22Rv1 (cell line): ENCODE measurements around the gene RXYLT1.
"Not testable (repeated sequence)": the region's sequence is repeated elsewhere in the genome, so short reads cannot be mapped to it uniquely, and the experiment has no call there.

Experiments used
- H3K27ac ChIP-seq: fragments of 450-650 bp; 2 replicates; pipeline ENCODE4 v1.5.1; 2017
- CTCF ChIP-seq: fragments of 450-650 bp; IDR thresholded peaks from 2 replicates; pipeline ENCODE4 v1.5.1; 2017; ENCODE audit warnings: mild to moderate bottlenecking
- ZFX ChIP-seq: fragments of 450-650 bp; IDR thresholded peaks from 2 replicates; pipeline ENCODE4 v1.6.1; 2017; ENCODE audit warnings: antibody characterized with exemption, borderline replicate concordance

The RXYLT1 gene

GRCh38 chr12:63838411-63838810, 58.7 kb downstream of the RXYLT1 start:
- TF ChIP-seq CTCF (no peak), ZFX (no peak)

GRCh38 chr12:63841011-63841410, 61.3 kb downstream of the RXYLT1 start:
- H3K27ac ChIP-seq, result no peak overlapping the region

More at GRCh38 chr12:63838411-63838810, 58.7 kb downstream of the RXYLT1 start:
- H3K27ac ChIP-seq, result no peak overlapping the region

GRCh38 chr12:63841571-63841970, 61.9 kb downstream of the RXYLT1 start:
- TF ChIP-seq CTCF (no peak), ZFX (no peak)
- H3K27ac ChIP-seq, result no peak overlapping the region

More at GRCh38 chr12:63841011-63841410, 61.3 kb downstream of the RXYLT1 start:
- TF ChIP-seq ZFX (no peak), CTCF (no peak)

GRCh38 chr12:63842750-63843149, 63.0 kb downstream of the RXYLT1 start:
- H3K27ac ChIP-seq, result not testable (repeated sequence)

GRCh38 chr12:63843254-63843720, 63.6 kb downstream of the RXYLT1 start:
- peak overlapping the region; percentile 75 for H3K27ac ChIP-seq
- no peak for TF ChIP-seq ZFX
- no peak for TF ChIP-seq CTCF

- peak overlapping the region; percentile 75 for H3K27ac ChIP-seq
- TF ChIP-seq CTCF (peak; percentile 99), ZFX (no peak)
Measured at GRCh38 chr12:63843721-63844390, 64.1 kb downstream of the RXYLT1 start.

- H3K27ac ChIP-seq, result peak within 1 kb of the TSS; percentile 75
- TF ChIP-seq ZFX (no peak), CTCF (no peak)
Measured at GRCh38 chr12:63844391-63845341, 65.0 kb downstream of the RXYLT1 start, which contains the start of gene SRGAP1. Gene SRGAP1, plus strand, starts transcription at chr12:63844700. Its CDS starts 117 bp downstream, at chr12:63844817.
